Upper lobe of right lung (tissue), 1 donor: Measurements from ENCODE around the gene PTN. TPM values are rescaled to one million over a fixed set of nuclear protein-coding genes. Genes with fewer than 3 reads are reported as not detected.
A peak's percentile ranks its signal among the peaks of the same experiment; 100 is the strongest.

Experiments used
- ATAC-seq: fragments of 200-7000 bp; cut with Tn5 transposase; one replicate; pipeline ENCODE4 v1.9.1; 2020; ENCODE audit warnings: mild to moderate bottlenecking, moderate library complexity
- DNase-seq: peaks from one replicate; pipeline ENCODE4 v3.0.0-alpha.2; 2020
- H3K27ac ChIP-seq: fragments of 200-600 bp; one replicate; pipeline ENCODE4 v1.8.0; 2022
- H3K27me3 ChIP-seq: fragments of 200-600 bp; one replicate; pipeline ENCODE4 v1.8.0; 2022; ENCODE audit warnings: mild to moderate bottlenecking
- H3K36me3 ChIP-seq: fragments of 200-600 bp; one replicate; pipeline ENCODE4 v1.8.0; 2022
- H3K4me1 ChIP-seq: fragments of 200-600 bp; one replicate; pipeline ENCODE4 v1.8.0; 2022
- H3K4me3 ChIP-seq: fragments of 200-600 bp; one replicate; pipeline ENCODE4 v1.8.0; 2022; ENCODE audit warnings: mild to moderate bottlenecking
- H3K9me3 ChIP-seq: fragments of 200-600 bp; one replicate; pipeline ENCODE4 v1.8.0; 2022
- CTCF ChIP-seq: fragments of 200-600 bp; IDR thresholded peaks from one replicate; pipeline ENCODE4 v1.8.0; 2022; ENCODE audit warnings: antibody characterized with exemption
- intact Hi-C: fragments of 100-400 bp; cut with DNase I; formaldehyde crosslinking; loops from one replicate; pipeline ENCODE4 v1.11.0; 2022
- long read RNA-seq: library from polyadenylated mRNA; unstranded; transcript quantifications from one replicate; pipeline ENCODE4 v2.0.0, GENCODE V29; 2021
- total RNA-seq: library from RNA; stranded (reverse); fragmentation: NEBNext Ultra II Directional; extraction: Animal tissue kit (Norgen Biotek cat#: 25700); gene quantifications from one replicate; pipeline ENCODE4 v1.2.1, GENCODE V29; 2021
- donor health status: DM: no; HTN: yes; CAD: no; lungs with severe emphysema.

Gene PTN
- 5.4 TPM for total RNA-seq
- long read RNA-seq, transcript PTN-201 (5 exons, 1,614 nt), result major isoform, 7 of 8 reads
- long read RNA-seq, partial matches to known transcripts, result 0 of 8 reads
- long read RNA-seq, other reads (novel, unspliced or antisense), result 1 of 8 reads

- H3K27ac ChIP-seq, result no peak within 1 kb of the TSS
- no peaks in the 10 kb centered on the region for H3K9me3 ChIP-seq
- intact Hi-C loops, result no loop called here
- TF ChIP-seq CTCF, result no peak
- peaks cover 13% of the 10 kb centered on the region for H3K27me3 ChIP-seq
- ATAC-seq, result peak; percentile 74
- H3K36me3 ChIP-seq, result no peaks in the 10 kb centered on the region
- no peak for DNase-seq
- peak within 1 kb of the TSS; percentile 32 for H3K4me3 ChIP-seq
- no peaks in the 10 kb centered on the region for H3K4me1 ChIP-seq
Observed at GRCh38 chr7:137343281-137343841, at the start of gene PTN. Gene PTN, minus strand, starts transcription at chr7:137343733. Its CDS starts 88,760 bp downstream, at chr7:137254973.

- Histone ChIP-seq H3K27ac (no peak overlapping the region), H3K4me1 (no peaks in the 10 kb centered on the region), H3K27me3 (no peaks in the 10 kb centered on the region), H3K4me3 (no peak overlapping the region), H3K36me3 (no peaks in the 10 kb centered on the region), H3K9me3 (no peaks in the 10 kb centered on the region)
- peak; percentile 67 for ATAC-seq
- intact Hi-C loops, result no loop called here
- DNase-seq, result no peak
- no peak for TF ChIP-seq CTCF
Observed at GRCh38 chr7:137390076-137390475, 46.5 kb upstream of the PTN start.

GRCh38 chr7:137388916-137389315 is 45.4 kb upstream of the PTN start:
- H3K27ac ChIP-seq, result no peak overlapping the region
- DNase-seq (no peak), ATAC-seq (no peak)
- intact Hi-C loops, result no loop called here
- H3K4me3 ChIP-seq, result no peak overlapping the region
- no peaks in the 10 kb centered on the region for H3K27me3 ChIP-seq
- no peaks in the 10 kb centered on the region for H3K4me1 ChIP-seq
- no peaks in the 10 kb centered on the region for H3K9me3 ChIP-seq
- H3K36me3 ChIP-seq, result no peaks in the 10 kb centered on the region
- TF ChIP-seq CTCF, result no peak

- Histone ChIP-seq H3K27ac (no peak overlapping the region), H3K27me3 (no peaks in the 10 kb centered on the region), H3K9me3 (no peaks in the 10 kb centered on the region), H3K4me3 (no peak overlapping the region), H3K36me3 (no peaks in the 10 kb centered on the region), H3K4me1 (no peaks in the 10 kb centered on the region)
- ATAC-seq, result no peak
- no peak for TF ChIP-seq CTCF
- intact Hi-C loops, result no loop called here
- DNase-seq, result no peak
Observed at GRCh38 chr7:137386966-137387365, 43.4 kb upstream of the PTN start.

GRCh38 chr7:137381045-137381444 is 37.5 kb upstream of the PTN start:
- Histone ChIP-seq H3K4me1 (no peaks in the 10 kb centered on the region), H3K9me3 (peaks cover 11% of the 10 kb centered on the region), H3K36me3 (no peaks in the 10 kb centered on the region), H3K27me3 (no peaks in the 10 kb centered on the region), H3K4me3 (no peak overlapping the region), H3K27ac (no peak overlapping the region)
- ATAC-seq, result no peak
- TF ChIP-seq CTCF, result no peak
- no peak for DNase-seq
- intact Hi-C loops, result no loop called here

- peaks cover 11% of the 10 kb centered on the region for H3K9me3 ChIP-seq
- no peaks in the 10 kb centered on the region for H3K4me1 ChIP-seq
- H3K27ac ChIP-seq, result no peak overlapping the region
- H3K27me3 ChIP-seq, result no peaks in the 10 kb centered on the region
- H3K36me3 ChIP-seq, result no peaks in the 10 kb centered on the region
- no peak overlapping the region for H3K4me3 ChIP-seq
- ATAC-seq, result no peak
- intact Hi-C loops, result no loop called here
- no peak for TF ChIP-seq CTCF
- DNase-seq, result no peak
Observed at GRCh38 chr7:137373507-137373906, 30.0 kb upstream of the PTN start.
